Loucy (cell line): ENCODE measurements around the gene C22orf15.

Experiments used
- CTCF ChIP-seq: fragments of 200-600 bp; sonication (generic); conservative IDR thresholded peaks from 2 replicates; pipeline ENCODE4 v1.5.1; 2014; ENCODE audit warnings: mild to moderate bottlenecking, antibody characterized with exemption, low read length
- EZH2phosphoT487 ChIP-seq: fragments of 200-600 bp; IDR thresholded peaks from 2 replicates; pipeline ENCODE4 v1.6.1; 2018; ENCODE audit warnings: antibody characterized with exemption, mild to moderate bottlenecking, moderate library complexity, borderline replicate concordance

GRCh38 chr22:23743303-23743705, 19.5 kb upstream of the C22orf15 start:
- TF ChIP-seq CTCF, result no peak
- TF ChIP-seq EZH2phosphoT487, result no peak
